GM21360 (cell line): ENCODE data around the gene RARA.
"Not testable (repeated sequence)": the region's sequence is repeated elsewhere in the genome, so short reads cannot be mapped to it uniquely, and the experiment has no call there.

Source experiments
- ATAC-seq: cut with Tn5 transposase; IDR thresholded peaks from one replicate; pipeline ENCODE4 v1.9.1; 2021; ENCODE audit warnings: mild to moderate bottlenecking, moderate library complexity; ENCODE audit not compliant: unreplicated experiment

The RARA gene

GRCh38 chr17:40355804-40356758 is 47.1 kb downstream of the RARA start:
- no peak for ATAC-seq

GRCh38 chr17:40356990-40357881 is 48.3 kb downstream of the RARA start:
- no peak for ATAC-seq

GRCh38 chr17:40358323-40359038 is 49.5 kb downstream of the RARA start:
- no peak for ATAC-seq

GRCh38 chr17:40360091-40360490 is 51.1 kb downstream of the RARA start:
- ATAC-seq = no peak

- ATAC-seq = no peak
Observed at GRCh38 chr17:40361063-40361924, 52.3 kb downstream of the RARA start.

- ATAC-seq = no peak
Observed at GRCh38 chr17:40361925-40362695, 53.1 kb downstream of the RARA start.

GRCh38 chr17:40362696-40363110 is 53.7 kb downstream of the RARA start:
- peak; percentile 60 for ATAC-seq

- ATAC-seq = peak; percentile 24
Observed at GRCh38 chr17:40363111-40363827, 54.3 kb downstream of the RARA start.

GRCh38 chr17:40364121-40364861 is 55.3 kb downstream of the RARA start, which contains the start of gene GJD3:
TSS of gene GJD3 (minus strand) at chr17:40364737. CDS start at chr17:40363815, 922 bp downstream.
- no peak for ATAC-seq

GRCh38 chr17:40364906-40365305 is 55.9 kb downstream of the RARA start:
- ATAC-seq = no peak

- ATAC-seq = no peak
Observed at GRCh38 chr17:40366076-40366860, 57.3 kb downstream of the RARA start.

GRCh38 chr17:40366861-40367518 is 58.0 kb downstream of the RARA start:
- ATAC-seq = no peak

- not testable (repeated sequence) for ATAC-seq
Observed at GRCh38 chr17:40367728-40368127, 58.7 kb downstream of the RARA start.

- no peak for ATAC-seq
Observed at GRCh38 chr17:40369923-40370322, 60.9 kb downstream of the RARA start.

- ATAC-seq = no peak
Observed at GRCh38 chr17:40371261-40371929, 62.4 kb downstream of the RARA start.

GRCh38 chr17:40372031-40372430 is 63.1 kb downstream of the RARA start:
- ATAC-seq = no peak
